HepG2 (cell line): ENCODE measurements around the gene SYNDIG1. TPM values are rescaled to one million over a fixed set of nuclear protein-coding genes. Genes with fewer than 3 reads are reported as not detected.

Experiments
- AKNA ChIP-seq: sonication (generic); formaldehyde crosslinking; IDR thresholded peaks from 2 replicates; pipeline ENCODE4 v1.4.0; 2020; ENCODE audit warnings: missing genetic modification reagents, borderline replicate concordance
- CHD4 ChIP-seq: fragments of 200-600 bp; sonication (generic); IDR thresholded peaks from 2 replicates; pipeline ENCODE4 v1.7.0; 2017; ENCODE audit warnings: mild to moderate bottlenecking, low read length, borderline replicate concordance
- E2F1 ChIP-seq: sonication (generic); formaldehyde crosslinking; IDR thresholded peaks from 2 replicates; pipeline ENCODE4 v1.5.0; 2020; ENCODE audit warnings: missing genetic modification reagents
- HHEX ChIP-seq: IDR thresholded peaks from 2 replicates; pipeline ENCODE4 v1.6.1; 2016; ENCODE audit warnings: control low read depth
- MATR3 ChIP-seq: sonication (generic); formaldehyde crosslinking; IDR thresholded peaks from 2 replicates; pipeline ENCODE4 v1.4.0; 2020; ENCODE audit warnings: missing genetic modification reagents
- MXD4 ChIP-seq: IDR thresholded peaks from 2 replicates; pipeline ENCODE4 v1.6.1; 2016; ENCODE audit warnings: mild to moderate bottlenecking, missing biosample characterization, missing genetic modification reagents
- ZEB1 ChIP-seq: IDR thresholded peaks from 2 replicates; pipeline ENCODE4 v1.6.1; 2012; ENCODE audit warnings: mild to moderate bottlenecking, low read depth, inconsistent platforms; ENCODE audit not compliant: insufficient replicate concordance
- ZFP37 ChIP-seq: sonication (generic); formaldehyde crosslinking; IDR thresholded peaks from 2 replicates; pipeline ENCODE4 v1.4.0; 2020; ENCODE audit warnings: missing genetic modification reagents, borderline replicate concordance
- ZNF614 ChIP-seq: IDR thresholded peaks from 2 replicates; pipeline ENCODE4 v1.6.1; 2018; ENCODE audit warnings: missing biosample characterization, missing genetic modification reagents, inconsistent platforms, borderline replicate concordance
- ZNF737 ChIP-seq: sonication (generic); formaldehyde crosslinking; IDR thresholded peaks from 2 replicates; pipeline ENCODE4 v1.5.0; 2020; ENCODE audit warnings: missing genetic modification reagents, mild to moderate bottlenecking, borderline replicate concordance
- ZNF75D ChIP-seq: sonication (generic); formaldehyde crosslinking; IDR thresholded peaks from 2 replicates; pipeline ENCODE4 v1.8.1; 2023; ENCODE audit warnings: missing genetic modification reagents, mild to moderate bottlenecking, borderline replicate concordance
- ZNF83 ChIP-seq: sonication (generic); formaldehyde crosslinking; IDR thresholded peaks from 2 replicates; pipeline ENCODE4 v1.4.0; 2020; ENCODE audit warnings: missing genetic modification reagents, mild to moderate bottlenecking, borderline replicate concordance
- polyA plus RNA-seq, 8 experiments: library from polyadenylated mRNA; depleted of rRNA in 3 of 8; stranded (reverse) in 7 of 8; unstranded in 1 of 8; fragments of >200 nt; fragmentation: Illumina TruSeq in 4 of 8; extraction: Trizol in 4 of 8; gene quantifications; 2 replicates each; pipeline versions ENCODE4 v1.2.1 to v1.2.3, GENCODE V29; 2011 to 2016; ENCODE audit warnings: low read depth in 4 of 8, missing spikeins in 1 of 8, mixed read lengths in 1 of 8; ENCODE audit not compliant: insufficient read depth in 1 of 8
- total RNA-seq, 5 experiments: library from RNA; depleted of rRNA; stranded (reverse); fragments of >200 nt; fragmentation: Illumina TruSeq; extraction: Trizol; gene quantifications; 2 replicates each; pipeline ENCODE4 v1.2.3, GENCODE V29; 2016; ENCODE audit warnings: low read depth in 1 of 5

SYNDIG1 gene
- total and polyA plus RNA-seq, 2 of the 13 experiments (the other 11 are each of a cell fraction or from before 2014, with no cell fraction given), result not detected

- TF ChIP-seq AKNA (CRISPR knock-in tag) (no peak), ZNF83 (no peak), ZNF75D (CRISPR knock-in tag) (no peak), HHEX (CRISPR knock-in tag) (no peak), MATR3 (no peak), E2F1 (CRISPR knock-in tag) (no peak), ZNF737 (CRISPR knock-in tag) (no peak), ZNF614 (CRISPR knock-in tag) (no peak), ZEB1 (no peak), MXD4 (CRISPR knock-in tag) (no peak), CHD4 (no peak), ZFP37 (CRISPR knock-in tag) (no peak)
- TF ChIP-seq, all 625 proteins: peak for 0
Measured at GRCh38 chr20:24672181-24672880, 202.9 kb downstream of the SYNDIG1 start (continued).
